HG03196 (cell line): ENCODE measurements around the gene KIF18A.

ENCODE experiments used
- ATAC-seq: cut with Tn5 transposase; IDR thresholded peaks from one replicate; pipeline ENCODE4 v1.9.1; 2021; ENCODE audit not compliant: unreplicated experiment

KIF18A gene

DNA sequence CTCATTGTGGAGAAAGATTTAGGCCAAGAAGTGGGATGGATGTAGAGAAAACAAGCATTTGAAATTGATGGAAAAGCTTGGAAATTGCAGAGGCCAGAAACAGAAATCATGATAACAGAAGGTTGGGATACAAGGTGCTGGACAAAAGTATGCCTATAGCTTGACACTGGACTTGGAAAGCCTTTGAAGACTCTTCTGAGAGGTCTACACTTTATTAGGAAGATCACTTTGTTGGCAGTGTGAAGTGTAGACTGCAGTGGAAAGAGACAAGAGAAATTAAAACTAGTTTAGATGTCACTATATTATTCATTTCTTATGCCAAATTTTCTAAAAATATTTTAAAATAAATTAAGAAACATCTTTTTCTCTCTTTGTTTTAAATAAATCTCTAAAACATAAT is 59.1 kb downstream of the KIF18A start:
- no peak for ATAC-seq

DNA sequence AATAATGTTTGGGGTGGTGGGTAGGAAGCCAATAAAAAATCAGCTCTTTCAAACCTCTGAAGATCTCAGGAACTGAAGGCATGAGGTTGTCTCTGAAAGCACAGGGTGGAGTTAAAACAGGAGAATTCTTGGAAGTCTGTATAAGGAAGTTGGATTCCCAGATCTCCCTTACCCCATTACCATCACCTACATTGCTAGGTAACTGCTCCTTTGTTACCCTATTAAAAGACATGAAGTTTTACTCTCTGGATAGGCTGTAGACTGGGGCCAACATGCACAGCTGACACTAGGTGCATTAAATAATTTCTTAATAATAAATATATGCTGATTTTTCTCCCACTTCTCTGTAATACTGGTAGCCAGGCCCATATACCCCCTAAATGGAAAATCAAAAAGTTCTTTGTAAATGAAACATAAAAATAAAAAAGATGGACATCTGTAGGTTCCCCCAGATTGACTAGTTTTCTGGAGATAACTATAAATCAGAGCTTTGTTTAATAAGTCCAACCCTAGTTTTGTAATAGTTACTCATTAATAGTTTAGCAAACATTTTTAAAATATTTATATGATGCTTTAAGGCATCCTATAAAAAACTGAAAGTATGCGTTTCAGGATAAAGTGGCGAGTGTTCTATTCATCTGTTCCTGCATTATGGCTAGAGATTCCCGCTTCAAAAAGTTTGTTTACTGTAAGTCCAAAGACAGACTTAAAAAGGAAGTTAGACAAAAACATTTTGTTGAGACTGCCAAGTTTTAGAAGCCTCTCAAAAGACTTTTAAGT is 63.8 kb downstream of the KIF18A start:
- ATAC-seq: no peak

DNA sequence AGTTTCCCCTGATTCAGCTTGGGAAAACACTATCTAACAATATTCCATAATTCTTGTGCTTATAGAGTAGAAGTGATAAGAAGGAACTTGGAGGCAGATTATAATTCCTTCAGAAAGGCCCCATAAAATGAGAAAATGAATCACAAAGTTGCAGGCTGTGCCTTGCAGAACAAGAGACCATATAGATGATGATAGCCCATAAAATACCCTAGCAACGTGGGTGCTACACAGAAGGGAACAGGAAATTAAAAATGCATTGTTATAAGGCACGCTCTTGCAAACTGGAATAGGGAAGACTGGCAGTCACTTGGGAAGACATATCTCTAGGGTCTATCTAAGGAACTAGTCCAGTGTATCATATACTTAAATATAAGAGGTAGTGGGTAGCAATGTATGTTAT is 67.6 kb downstream of the KIF18A start:
- ATAC-seq: no peak

DNA sequence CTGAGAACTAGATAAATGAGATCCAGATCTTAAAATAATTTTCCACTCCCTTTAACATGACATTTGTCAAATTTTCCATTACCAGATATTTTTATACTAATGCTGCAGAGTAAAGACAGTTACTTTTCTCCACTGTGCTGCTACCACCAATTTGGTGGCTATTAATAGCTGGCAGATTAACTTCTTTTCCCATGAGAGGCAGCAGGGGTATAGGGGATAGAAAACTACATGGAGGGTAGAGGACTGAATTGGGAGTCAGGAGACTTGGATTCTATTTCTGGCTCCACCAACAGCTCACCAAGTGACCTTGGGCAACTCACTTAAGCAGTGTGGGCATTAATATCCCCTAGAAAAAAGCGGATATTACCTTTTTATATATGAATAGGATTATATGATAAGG is 69.2 kb downstream of the KIF18A start:
- ATAC-seq: no peak

DNA sequence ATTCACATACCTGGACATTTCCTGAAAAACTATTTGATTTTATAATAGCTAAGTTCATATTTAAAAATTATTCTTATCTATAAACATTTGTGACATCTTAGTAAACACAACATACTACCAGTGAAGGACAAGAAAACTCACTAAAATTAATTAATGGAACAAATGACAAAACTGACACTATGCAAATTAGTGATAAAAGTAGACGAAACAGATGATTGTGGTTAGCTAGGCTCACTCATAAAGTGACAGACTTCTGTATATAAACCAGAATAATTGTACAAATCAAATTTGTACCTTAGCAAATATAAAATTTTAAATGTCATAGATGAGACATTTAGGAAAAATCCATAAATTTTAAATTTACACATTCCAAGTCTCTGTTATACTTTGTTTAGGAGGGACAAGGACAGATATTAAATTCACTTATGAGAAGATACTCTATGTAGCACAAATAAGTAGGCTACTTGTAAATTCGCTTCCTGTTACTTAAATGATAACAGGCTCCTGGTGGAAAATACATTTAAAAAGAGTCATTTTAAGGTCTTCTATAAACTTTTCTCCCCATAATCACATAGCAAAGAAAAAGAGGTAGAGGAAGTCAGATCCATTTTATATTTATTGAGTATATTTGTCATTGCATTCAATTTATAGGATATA is 81.2 kb downstream of the KIF18A start:
- ATAC-seq: no peak

DNA sequence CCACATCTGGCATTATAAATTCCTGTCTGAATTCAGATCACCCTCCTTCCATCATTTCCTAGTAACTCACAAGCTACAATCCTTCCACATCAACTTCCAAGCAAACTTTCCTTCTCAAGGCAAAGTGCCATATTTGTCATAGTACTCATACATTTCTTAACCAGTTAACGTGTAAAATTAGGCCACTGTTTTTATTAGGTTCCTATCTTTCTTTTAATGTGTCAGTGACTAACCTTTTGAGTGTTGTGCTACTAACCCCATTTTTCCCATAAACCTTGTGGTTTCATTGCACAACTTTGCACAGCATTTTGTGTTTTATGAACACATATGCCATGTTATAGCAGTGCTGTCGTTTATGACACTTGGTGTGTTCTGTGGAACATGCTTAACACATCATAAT is 90.1 kb downstream of the KIF18A start:
- no peak for ATAC-seq

DNA sequence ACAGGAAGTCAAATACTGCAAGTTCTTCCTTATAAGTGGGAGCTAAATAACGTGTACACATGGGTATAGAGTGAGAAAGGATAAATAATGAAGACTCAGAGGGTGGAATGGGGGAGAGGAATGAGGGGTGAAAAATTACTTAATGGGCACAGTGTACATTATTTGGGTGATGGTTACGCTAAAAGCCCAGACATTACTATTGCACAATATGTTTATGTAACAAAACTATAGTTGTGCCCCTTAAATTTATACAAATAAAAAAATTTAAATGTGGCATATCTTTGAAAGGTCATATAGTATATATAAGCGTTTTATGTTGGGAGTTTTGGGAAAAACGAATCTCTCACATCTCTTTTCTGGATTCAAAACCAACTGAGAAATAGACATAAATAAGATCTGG is 96.1 kb downstream of the KIF18A start:
- no peak for ATAC-seq

DNA sequence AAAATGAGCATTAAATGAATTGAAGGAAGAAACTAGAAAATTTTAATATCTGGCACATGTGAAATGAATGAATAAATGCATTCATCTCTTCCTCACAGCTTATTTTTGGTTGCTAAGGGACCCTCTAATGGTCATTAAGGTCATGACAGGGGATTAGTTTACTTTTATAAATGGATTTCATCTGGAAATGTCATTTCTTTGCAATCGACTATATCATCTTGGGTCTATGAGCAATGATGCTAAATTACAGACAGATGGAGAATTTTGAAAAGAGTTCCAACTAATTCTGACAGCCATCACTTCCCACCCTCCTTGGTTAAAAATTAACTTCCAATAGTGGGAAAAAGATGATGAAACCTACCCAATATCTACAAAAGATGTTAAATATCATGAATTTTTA is 98.0 kb downstream of the KIF18A start:
- no peak for ATAC-seq

DNA sequence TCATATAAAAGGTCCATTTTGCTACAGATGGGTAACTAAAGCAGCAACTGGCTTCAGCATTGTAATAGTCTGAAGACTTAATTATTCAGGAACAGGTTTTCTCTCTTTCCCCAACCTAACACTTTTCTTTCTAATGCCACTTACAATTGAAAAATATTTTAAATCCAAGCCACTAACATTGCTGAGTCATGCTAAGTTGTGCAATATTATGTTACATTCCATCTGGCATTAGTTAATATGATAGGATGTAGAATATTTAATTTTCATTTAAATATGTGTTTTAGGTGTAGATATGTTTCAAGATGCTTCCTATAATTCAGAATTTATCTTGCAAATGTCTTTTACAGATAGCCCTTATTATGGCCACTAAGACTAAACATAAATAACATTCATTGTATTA is 98.6 kb downstream of the KIF18A start:
- ATAC-seq: no peak

DNA sequence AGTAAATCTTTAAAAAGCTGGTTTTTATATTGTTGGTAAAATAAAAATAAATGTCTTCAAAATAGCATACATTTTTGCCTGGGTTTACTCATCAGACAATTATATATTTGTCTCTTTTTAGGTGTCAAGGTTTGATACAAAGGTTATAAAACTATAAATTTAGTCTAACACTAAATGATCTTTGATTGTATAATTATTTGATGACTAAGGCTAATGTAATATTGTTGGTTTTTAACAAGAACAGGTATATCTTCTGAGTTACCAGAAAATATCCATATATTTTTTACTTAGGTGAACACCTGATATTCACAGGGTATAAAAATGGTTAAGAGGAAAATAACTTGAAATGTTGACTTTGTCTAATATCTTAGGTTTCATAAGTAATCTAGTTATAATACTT is 104.3 kb downstream of the KIF18A start:
- ATAC-seq: no peak

DNA sequence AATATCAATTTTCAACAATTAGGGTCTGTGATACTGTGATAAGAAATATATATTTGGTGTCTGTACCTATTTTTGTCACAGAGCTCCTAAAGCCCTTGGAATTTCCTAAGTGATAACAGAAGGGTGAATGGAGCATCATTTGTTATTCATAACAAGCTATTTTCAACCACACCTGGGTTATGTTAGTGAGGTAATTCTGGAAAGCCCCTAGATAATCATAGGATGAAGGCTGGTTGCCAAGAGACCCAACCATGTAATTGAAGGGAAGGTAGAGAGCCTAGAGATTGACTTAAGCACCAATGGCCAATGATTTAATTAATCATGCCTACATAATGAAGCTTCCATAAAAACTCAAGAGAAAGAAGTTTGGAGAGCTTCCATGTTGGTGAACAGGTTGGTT is 109.4 kb downstream of the KIF18A start:
- no peak for ATAC-seq

DNA sequence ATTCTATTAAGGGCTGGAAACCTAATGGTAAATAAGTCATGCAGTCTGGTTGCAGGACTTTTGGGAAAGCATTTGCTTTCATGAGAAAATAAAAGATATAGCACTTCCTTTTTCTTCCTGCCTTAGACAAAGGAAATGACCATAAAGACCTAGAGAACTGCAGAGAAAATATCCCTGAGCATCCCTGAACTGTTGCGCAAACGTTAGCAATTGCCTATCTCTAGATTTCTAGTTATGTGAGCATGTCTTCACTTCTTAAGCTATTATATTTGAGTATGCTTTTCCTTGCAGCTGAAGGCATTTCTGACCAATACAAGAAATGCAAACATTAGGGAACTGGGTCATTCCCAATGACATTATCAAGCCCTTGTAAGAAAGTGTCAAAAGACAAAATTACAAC is 110.6 kb downstream of the KIF18A start:
- ATAC-seq: no peak

DNA sequence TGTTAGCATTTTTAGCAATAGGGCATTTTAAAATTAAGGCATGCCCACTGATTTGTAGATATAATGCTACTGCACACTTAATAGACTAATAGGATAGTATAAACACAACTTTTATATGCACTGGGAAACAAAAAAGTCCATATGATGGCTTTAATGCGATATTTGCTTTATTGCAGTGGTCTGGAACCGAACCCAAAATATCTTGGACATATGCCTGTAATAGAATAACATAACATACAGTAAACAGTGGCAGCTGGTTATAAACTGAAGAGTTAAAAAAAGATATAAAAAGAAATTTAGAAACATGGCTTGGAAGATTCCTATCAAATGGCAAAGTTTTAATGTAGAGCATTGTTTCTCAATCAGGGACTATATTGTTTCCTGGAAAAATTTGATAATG is 111.9 kb downstream of the KIF18A start:
- no peak for ATAC-seq

DNA sequence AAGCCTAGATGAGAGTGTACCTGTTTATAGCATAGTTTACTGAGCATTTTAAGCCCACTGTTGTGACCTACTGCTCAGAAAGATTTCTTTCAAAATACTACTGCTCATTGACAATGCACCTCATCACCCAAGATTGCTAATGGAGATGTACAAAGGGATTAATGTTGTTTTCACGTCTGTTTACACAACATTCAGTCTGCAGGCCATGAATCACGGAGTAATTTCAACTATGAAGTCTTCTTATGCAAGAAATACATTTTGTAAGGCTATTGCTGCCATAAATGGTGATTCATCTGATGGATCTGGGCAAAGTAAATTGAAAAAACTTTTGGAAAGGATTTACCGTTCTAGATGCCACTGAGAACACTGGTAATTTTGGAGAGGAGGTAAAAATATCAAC is 112.9 kb downstream of the KIF18A start:
- no peak for ATAC-seq

DNA sequence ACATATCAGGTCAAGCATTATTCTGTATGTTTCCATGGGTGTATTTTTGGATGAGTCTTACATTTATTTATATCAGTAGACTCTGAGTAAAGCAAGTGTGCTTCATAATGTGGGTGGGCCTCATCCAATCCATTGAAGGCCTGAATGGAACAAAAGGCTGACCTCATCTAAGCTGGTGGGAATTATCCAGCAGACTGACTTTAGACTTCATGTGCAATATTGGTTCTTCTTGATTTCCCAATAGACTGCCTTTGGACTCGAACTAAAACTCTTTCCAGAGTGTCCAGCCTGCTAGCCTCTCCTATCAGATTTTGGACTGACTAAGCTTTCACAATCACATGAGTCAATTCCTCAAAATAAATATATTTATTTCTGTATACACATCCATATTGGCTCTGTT is 116.2 kb downstream of the KIF18A start:
- no peak for ATAC-seq

DNA sequence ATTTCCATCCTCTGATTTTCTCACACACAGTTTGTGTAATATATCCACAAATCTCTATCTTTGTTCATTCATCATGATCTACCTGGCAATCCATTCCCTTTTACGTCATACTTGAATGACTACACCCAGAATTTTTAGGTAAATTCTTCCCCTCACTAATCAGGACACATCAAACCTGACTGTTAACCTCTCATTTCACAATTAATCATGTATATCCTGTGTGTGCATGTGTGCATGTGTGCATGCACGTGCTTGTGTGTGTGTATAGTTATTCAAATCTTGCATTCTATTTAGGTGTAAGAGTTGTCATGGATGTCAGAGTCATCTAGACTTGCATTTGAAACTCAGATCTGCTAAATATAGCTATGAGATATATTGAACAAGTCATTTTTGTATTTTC is 130.4 kb downstream of the KIF18A start:
- ATAC-seq: no peak

DNA sequence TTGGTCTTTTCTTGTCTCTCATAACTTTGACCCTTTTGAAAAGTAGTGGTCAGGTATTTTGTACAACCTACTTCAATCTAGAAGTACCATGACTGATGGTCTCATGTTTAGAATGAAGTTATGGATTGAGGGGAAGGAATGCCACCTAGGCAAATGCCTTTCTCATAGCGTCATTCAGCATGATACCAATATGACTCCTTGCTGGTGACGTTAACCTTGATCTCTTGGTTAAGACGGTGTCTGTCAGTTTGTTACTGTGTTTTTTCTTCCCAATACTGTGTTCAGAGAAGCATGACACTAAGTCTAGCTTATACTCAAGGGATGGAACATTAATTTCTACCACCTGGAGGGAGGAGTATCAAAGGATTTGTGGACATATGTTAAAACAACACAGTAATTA is 130.9 kb downstream of the KIF18A start:
- no peak for ATAC-seq

DNA sequence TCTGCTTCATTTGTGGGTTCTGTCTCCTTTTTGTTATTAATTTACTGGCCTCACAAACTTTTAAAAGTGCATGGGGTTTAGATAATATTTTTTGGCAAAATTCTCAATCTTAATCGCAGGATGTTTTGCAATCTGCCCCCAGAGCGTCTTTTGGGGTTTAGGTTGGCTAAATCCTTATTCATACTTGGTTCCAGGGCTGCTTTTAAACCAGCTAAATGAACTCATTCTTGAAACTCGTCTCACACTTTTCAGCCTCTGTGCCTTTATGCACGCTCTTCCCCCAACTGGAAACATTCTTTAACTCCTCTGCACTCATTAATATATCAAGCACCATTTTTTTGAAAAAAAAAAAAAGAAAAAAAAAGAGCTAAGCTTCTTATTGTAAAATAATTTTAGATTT is 131.7 kb downstream of the KIF18A start:
- ATAC-seq: no peak

DNA sequence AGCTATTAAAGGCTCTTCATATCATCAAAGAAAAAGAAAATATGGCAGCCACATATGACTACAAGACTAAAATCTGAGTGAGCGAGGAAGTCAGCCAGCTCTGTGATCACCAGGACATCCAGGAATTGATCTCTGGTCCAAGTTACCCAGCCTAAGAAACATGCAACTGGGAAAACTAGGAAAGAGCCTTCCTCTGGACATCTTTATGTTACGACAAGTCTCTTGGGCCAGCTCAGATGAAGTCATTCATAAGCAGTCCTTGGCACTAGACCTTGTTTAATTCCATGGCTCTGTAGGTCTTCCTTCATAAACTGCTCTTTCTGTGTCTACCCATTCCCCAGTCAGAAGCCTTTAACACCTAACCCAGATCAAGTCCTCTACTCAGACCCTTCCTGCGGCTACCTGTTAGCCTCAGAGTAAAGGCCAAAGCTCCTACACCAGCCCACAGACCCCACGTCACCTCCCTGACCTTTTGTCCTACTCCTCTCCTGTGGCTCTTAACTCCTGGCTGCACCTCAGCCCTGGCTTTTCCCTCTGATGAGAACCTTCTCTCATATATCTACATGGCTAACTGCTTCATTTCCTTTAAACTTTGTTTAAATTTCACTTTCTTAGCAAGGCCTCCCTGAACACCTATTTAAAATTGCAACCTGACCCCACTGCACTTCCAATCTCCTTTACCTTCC is 134.0 kb downstream of the KIF18A start:
- no peak for ATAC-seq

DNA sequence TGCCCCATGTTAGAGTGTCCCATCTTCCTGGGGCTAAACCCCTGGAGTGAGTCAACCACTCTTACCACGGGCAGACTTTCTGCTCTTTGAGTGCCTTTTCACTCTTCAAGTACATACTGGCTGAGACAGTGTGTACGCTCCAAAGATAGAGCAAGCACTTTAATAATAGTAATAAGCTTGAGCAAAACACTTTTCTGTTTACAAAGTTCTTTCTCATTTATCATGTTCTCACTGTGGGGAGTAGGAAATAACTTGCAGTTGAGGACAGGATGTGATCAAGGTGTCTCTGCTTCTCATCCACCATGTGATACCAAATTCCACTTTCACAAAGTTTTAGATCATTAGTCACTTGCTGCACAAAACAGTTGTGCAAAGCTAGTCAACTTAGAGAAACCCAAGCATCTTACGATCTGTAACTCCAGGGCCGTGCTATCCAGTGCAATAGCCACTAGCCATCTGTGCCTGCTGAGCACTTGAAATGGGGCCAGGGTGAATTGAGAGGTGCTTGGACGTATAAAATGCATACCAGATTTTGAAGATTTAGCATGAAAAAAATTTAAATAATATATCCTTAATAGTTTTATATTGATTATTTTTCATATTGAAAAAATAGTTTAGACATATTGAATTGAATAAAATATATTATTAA is 135.3 kb downstream of the KIF18A start:
- ATAC-seq: no peak

DNA sequence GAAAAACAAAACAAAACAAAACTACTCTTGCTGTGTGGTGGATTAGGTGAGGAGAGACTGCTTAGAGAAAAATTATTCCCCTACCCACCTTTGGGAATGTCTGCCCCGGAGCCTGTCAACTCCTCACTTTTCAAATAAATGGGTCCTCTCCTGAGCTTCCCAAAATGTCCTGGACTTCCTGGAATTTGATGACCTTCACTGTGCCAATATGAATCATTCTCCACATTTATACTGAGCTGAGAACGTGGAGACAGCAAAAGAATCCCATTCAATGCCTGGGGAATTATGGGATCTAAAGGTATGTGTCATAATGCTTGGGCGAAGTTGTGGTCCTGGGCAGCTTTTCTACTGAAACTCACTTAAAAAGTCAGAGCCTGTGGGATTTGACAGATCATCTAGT is 136.8 kb downstream of the KIF18A start:
- ATAC-seq: no peak
